Peyer's patch (tissue), 4 donors: ENCODE measurements around the gene HORMAD1.

Experiments used
- POLR2A ChIP-seq, 2 donors: fragments of 450-650 bp; IDR thresholded peaks; one replicate each; pipeline ENCODE4 v1.5.1; 2017; ENCODE audit warnings: antibody characterized with exemption in 2 of 2, mild to moderate bottlenecking in 2 of 2, moderate library complexity in 2 of 2
- TF ChIP-seq, protein P1 (sequence below), 6 experiments: fragments of 450-650 bp in 4 of 6; fragments of 200-600 bp in 2 of 6; sonication (generic) in 1 of 6; IDR thresholded peaks; one replicate each; pipeline ENCODE4 v1.5.1; 2017 to 2019; ENCODE audit warnings: antibody characterized with exemption in 6 of 6, mild to moderate bottlenecking in 3 of 6, moderate library complexity in 1 of 6

DNA sequence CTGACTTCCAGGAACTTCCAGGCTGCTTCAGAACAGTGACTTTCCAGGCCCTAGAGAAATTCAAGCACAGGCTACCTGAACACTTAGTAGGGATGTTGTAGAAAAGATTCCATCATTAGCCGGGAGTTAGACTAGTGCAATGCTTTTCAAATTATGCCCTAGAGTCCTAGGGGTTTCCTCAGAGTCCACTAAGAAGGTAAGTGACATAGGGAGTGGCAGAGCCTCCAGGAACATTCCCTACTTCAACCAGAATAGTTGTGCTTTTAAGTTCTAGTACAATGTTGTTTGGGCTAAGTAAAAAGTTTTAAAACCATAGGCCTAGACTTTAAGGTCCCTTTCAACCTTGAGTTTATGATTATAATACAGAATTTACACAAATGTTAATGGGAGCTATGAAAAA, 14.6 kb downstream of the HORMAD1 start:
- TF ChIP-seq, protein P1, sequence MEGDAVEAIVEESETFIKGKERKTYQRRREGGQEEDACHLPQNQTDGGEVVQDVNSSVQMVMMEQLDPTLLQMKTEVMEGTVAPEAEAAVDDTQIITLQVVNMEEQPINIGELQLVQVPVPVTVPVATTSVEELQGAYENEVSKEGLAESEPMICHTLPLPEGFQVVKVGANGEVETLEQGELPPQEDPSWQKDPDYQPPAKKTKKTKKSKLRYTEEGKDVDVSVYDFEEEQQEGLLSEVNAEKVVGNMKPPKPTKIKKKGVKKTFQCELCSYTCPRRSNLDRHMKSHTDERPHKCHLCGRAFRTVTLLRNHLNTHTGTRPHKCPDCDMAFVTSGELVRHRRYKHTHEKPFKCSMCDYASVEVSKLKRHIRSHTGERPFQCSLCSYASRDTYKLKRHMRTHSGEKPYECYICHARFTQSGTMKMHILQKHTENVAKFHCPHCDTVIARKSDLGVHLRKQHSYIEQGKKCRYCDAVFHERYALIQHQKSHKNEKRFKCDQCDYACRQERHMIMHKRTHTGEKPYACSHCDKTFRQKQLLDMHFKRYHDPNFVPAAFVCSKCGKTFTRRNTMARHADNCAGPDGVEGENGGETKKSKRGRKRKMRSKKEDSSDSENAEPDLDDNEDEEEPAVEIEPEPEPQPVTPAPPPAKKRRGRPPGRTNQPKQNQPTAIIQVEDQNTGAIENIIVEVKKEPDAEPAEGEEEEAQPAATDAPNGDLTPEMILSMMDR (IDR thresholded peaks at IDR 0.05), result no peak
- no peak for TF ChIP-seq POLR2A (IDR thresholded peaks at IDR 0.05)
